ENCODE measurements around the gene TBXA2R. TPM values are rescaled to one million over a fixed set of nuclear protein-coding genes. Genes with fewer than 3 reads are reported as not detected.

The TBXA2R gene
- total RNA-seq, 4 donors from 2014 or later, result 0.20 to 4.2 (median 0.90) TPM

DNA sequence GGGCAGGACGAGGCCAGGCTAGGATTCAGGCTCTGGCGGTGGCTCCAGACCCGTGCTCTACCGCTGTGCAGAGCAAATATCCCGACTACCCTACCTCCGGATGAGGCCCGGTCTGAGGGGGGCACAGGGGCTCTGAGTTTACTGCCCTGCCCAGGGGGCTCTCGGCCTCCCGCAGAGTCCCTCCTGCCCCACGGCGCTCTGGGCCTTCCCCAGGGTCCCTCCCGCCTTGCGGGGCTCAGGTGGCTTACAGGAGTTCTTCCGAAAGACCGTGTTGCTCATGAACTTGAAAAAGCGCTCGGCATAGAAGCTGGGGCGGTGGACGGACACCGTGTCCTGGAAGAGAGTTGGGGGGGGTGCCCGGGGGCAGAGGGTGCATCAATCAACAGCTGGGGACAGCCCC lies 39.1 kb upstream of the TBXA2R start:
- no peak for DNase-seq (ENCODE audit: low spot score in 2 of 2)
- intact Hi-C loops (cut with DNase I; ENCODE audit: low total_unique reads), result no loop called here
- TF ChIP-seq, protein P1, sequence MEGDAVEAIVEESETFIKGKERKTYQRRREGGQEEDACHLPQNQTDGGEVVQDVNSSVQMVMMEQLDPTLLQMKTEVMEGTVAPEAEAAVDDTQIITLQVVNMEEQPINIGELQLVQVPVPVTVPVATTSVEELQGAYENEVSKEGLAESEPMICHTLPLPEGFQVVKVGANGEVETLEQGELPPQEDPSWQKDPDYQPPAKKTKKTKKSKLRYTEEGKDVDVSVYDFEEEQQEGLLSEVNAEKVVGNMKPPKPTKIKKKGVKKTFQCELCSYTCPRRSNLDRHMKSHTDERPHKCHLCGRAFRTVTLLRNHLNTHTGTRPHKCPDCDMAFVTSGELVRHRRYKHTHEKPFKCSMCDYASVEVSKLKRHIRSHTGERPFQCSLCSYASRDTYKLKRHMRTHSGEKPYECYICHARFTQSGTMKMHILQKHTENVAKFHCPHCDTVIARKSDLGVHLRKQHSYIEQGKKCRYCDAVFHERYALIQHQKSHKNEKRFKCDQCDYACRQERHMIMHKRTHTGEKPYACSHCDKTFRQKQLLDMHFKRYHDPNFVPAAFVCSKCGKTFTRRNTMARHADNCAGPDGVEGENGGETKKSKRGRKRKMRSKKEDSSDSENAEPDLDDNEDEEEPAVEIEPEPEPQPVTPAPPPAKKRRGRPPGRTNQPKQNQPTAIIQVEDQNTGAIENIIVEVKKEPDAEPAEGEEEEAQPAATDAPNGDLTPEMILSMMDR (IDR thresholded peaks at IDR 0.05), result no peak
- no peak for TF ChIP-seq POLR2A (IDR thresholded peaks at IDR 0.05)
- no peak overlapping the region for H3K4me3 ChIP-seq (ENCODE audit: low read depth, poor library complexity, severe bottlenecking)
- WGBS, 2 donors, result 91 to 92% methylated on average over 18 to 20 of the region's 21 CpGs

DNA sequence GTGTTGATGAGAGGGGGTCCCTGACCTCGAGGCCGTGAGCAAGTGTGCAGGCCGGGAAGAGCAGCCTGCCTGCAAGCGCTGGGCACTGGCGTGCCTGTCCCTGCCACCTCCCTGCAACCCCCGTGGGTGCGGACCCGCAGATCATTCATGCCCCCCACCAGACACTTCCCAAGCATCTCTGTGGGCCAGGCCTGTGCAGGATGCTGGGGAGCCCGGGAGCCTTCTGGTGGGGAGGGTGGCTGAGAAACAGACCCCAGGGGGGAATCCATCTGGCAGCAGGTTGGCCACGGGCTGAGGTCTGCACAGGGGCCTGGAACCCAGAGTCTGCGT lies 38.4 kb upstream of the TBXA2R start:
- WGBS, 2 donors, result 72 to 77% methylated on average over 5 to 11 of the region's 11 CpGs

DNA sequence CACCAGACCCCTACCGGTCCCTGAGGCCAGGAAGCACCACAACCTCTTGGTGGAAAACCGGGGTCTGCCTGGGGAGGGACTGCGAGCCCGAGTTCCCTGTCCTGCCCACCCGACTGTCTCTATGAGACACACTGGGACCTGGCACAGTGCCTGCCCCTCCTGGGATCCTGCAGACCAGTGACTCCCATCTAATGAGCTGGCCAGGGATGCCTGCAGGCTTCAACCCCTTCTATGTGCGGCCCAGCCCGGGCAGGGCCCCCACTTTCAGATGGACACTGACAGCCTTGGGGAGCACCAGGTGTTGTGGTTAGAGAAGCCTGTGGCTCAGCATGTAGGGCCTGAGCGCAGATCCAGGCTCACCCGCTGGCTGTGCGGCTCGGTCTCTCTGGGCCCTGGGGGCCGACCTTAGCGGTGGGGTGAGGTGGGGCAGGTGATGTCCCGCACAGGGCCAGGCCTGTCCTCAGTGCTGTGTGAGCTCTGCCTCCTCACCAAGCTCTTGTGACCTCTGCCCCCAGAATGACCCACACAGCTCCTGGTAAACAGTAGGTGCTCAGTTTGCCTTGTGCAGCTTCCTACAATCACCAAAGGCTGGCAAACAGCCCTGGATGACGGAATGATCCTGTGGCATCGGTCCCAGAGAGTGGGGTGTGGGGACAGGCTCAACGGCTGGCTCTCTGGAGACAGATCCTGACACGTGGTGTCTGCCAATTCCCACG lies 37.8 kb upstream of the TBXA2R start:
- intact Hi-C loops (cut with DNase I; ENCODE audit: low total_unique reads), result no loop called here
- no peak overlapping the region for H3K4me3 ChIP-seq (ENCODE audit: low read depth, poor library complexity, severe bottlenecking)
- WGBS, 2 donors, result 55 to 72% methylated on average over 10 to 19 of the region's 19 CpGs
- no peak for TF ChIP-seq POLR2A (IDR thresholded peaks at IDR 0.05)
- TF ChIP-seq, protein P1 (IDR thresholded peaks at IDR 0.05), result no peak
- DNase-seq (ENCODE audit: low spot score in 2 of 2), result no peak

More for the DNA sequence above, 38.4 kb upstream of the TBXA2R start:
- no peak for TF ChIP-seq POLR2A (IDR thresholded peaks at IDR 0.05)
- TF ChIP-seq, protein P1 (IDR thresholded peaks at IDR 0.05), result no peak
- DNase-seq (ENCODE audit: low spot score in 2 of 2), result no peak
- no peak overlapping the region for H3K4me3 ChIP-seq (ENCODE audit: low read depth, poor library complexity, severe bottlenecking)
- intact Hi-C loops (cut with DNase I; ENCODE audit: low total_unique reads), result no loop called here

DNA sequence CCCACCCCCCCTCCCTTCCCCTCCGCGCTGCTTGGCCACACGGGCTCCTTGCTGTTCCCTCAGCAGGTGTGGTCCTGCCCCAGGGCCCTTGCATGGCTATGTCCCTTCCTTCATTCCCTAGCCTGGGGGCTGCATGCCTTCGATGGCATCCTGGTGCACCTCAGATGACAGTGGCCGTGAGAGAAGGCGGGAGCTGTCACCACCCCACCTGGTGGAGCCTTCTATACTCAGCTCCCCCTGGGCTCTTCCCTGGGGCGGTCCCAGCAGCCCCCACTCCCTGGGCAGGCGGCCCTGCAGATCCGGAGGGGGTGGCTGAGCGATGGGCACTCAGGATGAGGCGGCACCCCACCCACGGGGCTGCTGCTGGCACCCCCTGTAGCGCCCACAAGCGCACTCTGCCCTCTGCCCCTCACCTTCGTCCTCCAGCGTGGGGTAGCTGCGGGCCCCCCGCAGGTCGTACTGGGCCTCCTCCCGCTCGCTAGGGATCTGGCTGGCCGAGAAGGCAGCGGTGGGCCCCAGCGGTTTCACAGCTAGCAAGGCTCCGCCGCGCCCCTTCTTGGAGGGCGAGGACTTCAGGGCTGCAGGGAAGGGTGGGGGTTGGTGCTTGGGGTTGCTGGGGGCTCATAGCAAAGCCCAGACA lies 37.1 kb upstream of the TBXA2R start:
- TF ChIP-seq, protein P1 (IDR thresholded peaks at IDR 0.05), result no peak
- TF ChIP-seq POLR2A (IDR thresholded peaks at IDR 0.05), result no peak
- WGBS, 2 donors, result 88 to 92% methylated on average over 13 to 27 of the region's 28 CpGs
- H3K4me3 ChIP-seq (ENCODE audit: low read depth, poor library complexity, severe bottlenecking), result no peak overlapping the region
- no peak for DNase-seq (ENCODE audit: low spot score in 2 of 2)
- intact Hi-C loops (cut with DNase I; ENCODE audit: low total_unique reads), result no loop called here

DNA sequence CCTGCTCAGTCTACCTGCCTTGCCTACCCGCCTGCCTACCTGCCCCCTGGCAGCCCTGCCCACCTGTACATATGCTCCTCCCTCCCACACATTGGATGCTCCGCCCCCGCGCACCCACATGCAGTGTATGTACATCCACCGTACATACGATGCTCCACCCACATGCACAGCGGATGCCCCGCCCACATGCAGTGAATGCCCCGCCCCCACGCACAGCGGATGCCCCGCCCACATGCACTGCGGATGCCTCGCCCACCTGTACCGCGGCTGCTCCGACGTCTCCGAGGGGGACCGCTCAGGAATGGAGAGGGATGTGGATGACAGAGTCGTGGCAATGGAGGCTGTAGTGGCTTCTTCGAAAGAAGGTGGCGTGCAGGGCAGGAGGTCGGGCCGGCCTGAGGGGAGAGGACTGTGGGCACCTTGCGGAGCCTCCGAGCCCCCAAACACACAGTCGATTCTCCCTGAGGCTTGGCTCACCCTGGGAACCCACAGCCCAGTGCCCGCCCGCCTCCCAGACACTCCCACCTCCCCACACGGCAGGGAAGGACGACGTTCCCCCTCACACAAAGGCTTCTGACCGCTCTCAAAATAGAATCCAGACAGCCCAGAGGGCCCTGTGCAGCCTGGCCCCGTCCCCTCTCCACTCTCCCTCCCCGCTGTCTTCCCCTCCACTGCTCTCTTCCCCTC lies 36.5 kb upstream of the TBXA2R start:
- TF ChIP-seq, protein P1 (IDR thresholded peaks at IDR 0.05), result no peak
- no peak for TF ChIP-seq POLR2A (IDR thresholded peaks at IDR 0.05)
- no peak overlapping the region for H3K4me3 ChIP-seq (ENCODE audit: low read depth, poor library complexity, severe bottlenecking)
- intact Hi-C loops (cut with DNase I; ENCODE audit: low total_unique reads), result no loop called here
- no peak for DNase-seq (ENCODE audit: low spot score in 2 of 2)
- WGBS, 2 donors, result 88 to 90% methylated on average over 36 of the region's 36 CpGs
